Measurements from ENCODE around the gene ASGR2. TPM values are rescaled to one million over a fixed set of nuclear protein-coding genes. Genes with fewer than 3 reads are reported as not detected.
A peak's percentile ranks its signal among the peaks of the same experiment; 100 is the strongest.

ASGR2 gene
- total RNA-seq, 1 experiment from 2014 or later, result 0.13 TPM

DNA sequence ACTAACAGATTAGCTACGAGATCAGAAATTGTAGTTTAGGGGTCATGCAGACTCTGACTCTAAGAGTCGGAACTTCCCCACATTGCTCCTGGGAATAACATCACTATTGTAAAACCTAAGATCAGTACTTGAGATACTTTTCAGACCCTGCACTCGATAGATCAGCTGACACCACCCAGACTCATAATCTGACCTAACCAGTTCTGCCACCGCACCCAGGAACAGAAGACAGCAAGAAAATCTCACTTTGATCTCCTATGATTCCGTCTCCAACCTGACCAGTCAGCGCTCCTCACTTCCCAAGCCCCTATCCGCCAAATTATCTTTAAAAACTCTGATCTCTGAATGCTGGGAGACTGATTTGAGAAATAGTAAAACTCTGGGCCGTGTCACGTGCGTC lies 27.2 kb upstream of the ASGR2 start:
- TF ChIP-seq NR2C2 (CRISPR knock-in tag; IDR thresholded peaks at IDR 0.05) (no peak), RELA (CRISPR knock-in tag; IDR thresholded peaks at IDR 0.05; ENCODE audit: borderline replicate concordance) (no peak), MAX (CRISPR knock-in tag; IDR thresholded peaks at IDR 0.05) (no peak), ZNF512 (CRISPR knock-in tag; IDR thresholded peaks at IDR 0.05; ENCODE audit: borderline replicate concordance) (no peak), FOXP1 (CRISPR knock-in tag; IDR thresholded peaks at IDR 0.05; ENCODE audit: borderline replicate concordance) (no peak)
- TF ChIP-seq, protein P1, sequence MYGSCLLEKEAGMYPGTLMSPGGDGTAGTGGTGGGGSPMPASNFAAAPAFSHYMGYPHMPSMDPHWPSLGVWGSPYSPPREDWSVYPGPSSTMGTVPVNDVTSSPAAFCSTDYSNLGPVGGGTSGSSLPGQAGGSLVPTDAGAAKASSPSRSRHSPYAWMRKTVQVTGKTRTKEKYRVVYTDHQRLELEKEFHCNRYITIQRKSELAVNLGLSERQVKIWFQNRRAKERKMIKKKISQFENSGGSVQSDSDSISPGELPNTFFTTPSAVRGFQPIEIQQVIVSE (CRISPR knock-in tag; IDR thresholded peaks at IDR 0.05; ENCODE audit: borderline replicate concordance), result no peak
- TF ChIP-seq, protein P2, sequence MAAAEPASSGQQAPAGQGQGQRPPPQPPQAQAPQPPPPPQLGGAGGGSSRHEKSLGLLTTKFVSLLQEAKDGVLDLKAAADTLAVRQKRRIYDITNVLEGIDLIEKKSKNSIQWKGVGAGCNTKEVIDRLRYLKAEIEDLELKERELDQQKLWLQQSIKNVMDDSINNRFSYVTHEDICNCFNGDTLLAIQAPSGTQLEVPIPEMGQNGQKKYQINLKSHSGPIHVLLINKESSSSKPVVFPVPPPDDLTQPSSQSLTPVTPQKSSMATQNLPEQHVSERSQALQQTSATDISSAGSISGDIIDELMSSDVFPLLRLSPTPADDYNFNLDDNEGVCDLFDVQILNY (CRISPR knock-in tag; IDR thresholded peaks at IDR 0.05), result no peak
- TF ChIP-seq, protein P3, sequence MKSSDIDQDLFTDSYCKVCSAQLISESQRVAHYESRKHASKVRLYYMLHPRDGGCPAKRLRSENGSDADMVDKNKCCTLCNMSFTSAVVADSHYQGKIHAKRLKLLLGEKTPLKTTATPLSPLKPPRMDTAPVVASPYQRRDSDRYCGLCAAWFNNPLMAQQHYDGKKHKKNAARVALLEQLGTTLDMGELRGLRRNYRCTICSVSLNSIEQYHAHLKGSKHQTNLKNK (CRISPR knock-in tag; IDR thresholded peaks at IDR 0.05), result no peak
- DNase-seq (ENCODE audit: low spot score) (no peak), ATAC-seq (no peak)
- peak overlapping the region; percentile 1; the same call in 1 of the 2 replicates for H3K27ac Mint-ChIP-seq
- ChIA-PET POLR2A (no interaction called here), CTCF (interaction anchor here (0.6 to 4.3 kb wide), 3 partner anchors 9 to 96 kb away, joined by 3 to 45 read pairs (median 33); no protein-coding TSS in a partner anchor)
- peaks cover 61% of the 10 kb centered on the region for H3K4me1 Mint-ChIP-seq
- H3K36me3 Mint-ChIP-seq, result no peaks in the 10 kb centered on the region
- H3K9me3 Mint-ChIP-seq, result no peaks in the 10 kb centered on the region
- H3K4me3 Mint-ChIP-seq, result no peak overlapping the region
- H3K27me3 Mint-ChIP-seq (ENCODE audit: low read depth), result peaks cover 9% of the 10 kb centered on the region

DNA sequence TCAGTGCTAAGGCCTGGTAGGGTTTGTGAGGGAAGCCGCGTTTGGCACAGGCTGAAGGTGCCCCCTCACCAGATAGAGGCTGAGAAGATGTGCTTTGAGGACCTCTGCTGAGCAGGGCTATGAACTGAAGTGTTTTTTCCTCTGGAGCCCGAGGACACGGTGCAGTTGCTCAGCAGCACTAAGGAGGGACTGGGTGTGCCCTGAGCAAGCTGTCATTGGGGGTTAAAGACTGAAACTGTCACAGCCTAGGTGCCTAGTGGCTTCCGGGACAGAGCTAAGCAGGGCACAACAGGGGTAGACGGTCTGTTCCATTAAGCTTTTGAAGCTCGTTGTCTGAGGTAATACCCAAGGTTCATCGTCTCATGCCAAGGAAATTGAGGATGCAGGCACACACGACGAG lies 24.8 kb upstream of the ASGR2 start:
- POLR2A ChIA-PET, result no interaction called here
- no peak overlapping the region for H3K27ac Mint-ChIP-seq
- DNase-seq (ENCODE audit: low spot score) (no peak), ATAC-seq (peak; percentile 16; the same call in 1 of the 2 replicates)
- no peaks in the 10 kb centered on the region for H3K36me3 Mint-ChIP-seq
- H3K27me3 Mint-ChIP-seq (ENCODE audit: low read depth), result peaks cover 31% of the 10 kb centered on the region
- no peaks in the 10 kb centered on the region for H3K9me3 Mint-ChIP-seq
- CTCF ChIA-PET, result interaction anchor here (0.6 to 6.1 kb wide), 9 partner anchors 9 to 142 kb away, joined by 3 to 105 read pairs (median 5); partner anchors contain the start of genes SLC16A13 and SLC2A4
- H3K4me3 Mint-ChIP-seq, result no peak overlapping the region
- peaks cover 57% of the 10 kb centered on the region for H3K4me1 Mint-ChIP-seq
- TF ChIP-seq, protein P4, sequence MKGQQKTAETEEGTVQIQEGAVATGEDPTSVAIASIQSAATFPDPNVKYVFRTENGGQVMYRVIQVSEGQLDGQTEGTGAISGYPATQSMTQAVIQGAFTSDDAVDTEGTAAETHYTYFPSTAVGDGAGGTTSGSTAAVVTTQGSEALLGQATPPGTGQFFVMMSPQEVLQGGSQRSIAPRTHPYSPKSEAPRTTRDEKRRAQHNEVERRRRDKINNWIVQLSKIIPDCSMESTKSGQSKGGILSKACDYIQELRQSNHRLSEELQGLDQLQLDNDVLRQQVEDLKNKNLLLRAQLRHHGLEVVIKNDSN (CRISPR knock-in tag; IDR thresholded peaks at IDR 0.05), result no peak
- no peak for TF ChIP-seq SOX15 (CRISPR knock-in tag; IDR thresholded peaks at IDR 0.05)
- TF ChIP-seq JUN (CRISPR knock-in tag; IDR thresholded peaks at IDR 0.05), result no peak
- TF ChIP-seq GRHL2 (CRISPR knock-in tag; IDR thresholded peaks at IDR 0.05; ENCODE audit: insufficient replicate concordance, severe bottlenecking), result no peak
- TF ChIP-seq ESRRA (CRISPR knock-in tag; IDR thresholded peaks at IDR 0.05; ENCODE audit: borderline replicate concordance), result no peak
- TF ChIP-seq, protein P5, sequence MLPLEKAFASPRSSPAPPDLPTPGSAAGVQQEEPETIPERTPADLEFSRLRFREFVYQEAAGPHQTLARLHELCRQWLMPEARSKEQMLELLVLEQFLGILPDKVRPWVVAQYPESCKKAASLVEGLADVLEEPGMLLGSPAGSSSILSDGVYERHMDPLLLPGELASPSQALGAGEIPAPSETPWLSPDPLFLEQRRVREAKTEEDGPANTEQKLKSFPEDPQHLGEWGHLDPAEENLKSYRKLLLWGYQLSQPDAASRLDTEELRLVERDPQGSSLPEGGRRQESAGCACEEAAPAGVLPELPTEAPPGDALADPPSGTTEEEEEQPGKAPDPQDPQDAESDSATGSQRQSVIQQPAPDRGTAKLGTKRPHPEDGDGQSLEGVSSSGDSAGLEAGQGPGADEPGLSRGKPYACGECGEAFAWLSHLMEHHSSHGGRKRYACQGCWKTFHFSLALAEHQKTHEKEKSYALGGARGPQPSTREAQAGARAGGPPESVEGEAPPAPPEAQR (CRISPR knock-in tag; IDR thresholded peaks at IDR 0.05), result no peak
- no peak for TF ChIP-seq ZNF121 (CRISPR knock-in tag; IDR thresholded peaks at IDR 0.05)
- no peak for TF ChIP-seq ZNF425 (CRISPR knock-in tag; conservative IDR thresholded peaks at IDR 0.05)
- no peak for TF ChIP-seq E2F1 (CRISPR knock-in tag; IDR thresholded peaks at IDR 0.05)
- TF ChIP-seq TEAD4 (CRISPR knock-in tag; IDR thresholded peaks at IDR 0.05), result no peak
- no peak for TF ChIP-seq IRF1 (CRISPR knock-in tag; IDR thresholded peaks at IDR 0.05)
- no peak for TF ChIP-seq ZNF671 (CRISPR knock-in tag; IDR thresholded peaks at IDR 0.05)
- no peak for TF ChIP-seq ZNF232 (CRISPR knock-in tag; IDR thresholded peaks at IDR 0.05)
- TF ChIP-seq FOXK1 (CRISPR knock-in tag; IDR thresholded peaks at IDR 0.05), result no peak
- no peak for TF ChIP-seq PRRX2 (CRISPR knock-in tag; IDR thresholded peaks at IDR 0.05)
- TF ChIP-seq ZNF317 (CRISPR knock-in tag; IDR thresholded peaks at IDR 0.05; ENCODE audit: borderline replicate concordance, low read depth), result no peak
- TF ChIP-seq ATF3 (CRISPR knock-in tag; conservative IDR thresholded peaks at IDR 0.05), result no peak
- no peak for TF ChIP-seq FOXP1 (CRISPR knock-in tag; IDR thresholded peaks at IDR 0.05; ENCODE audit: borderline replicate concordance)

All from WTC11 (cell line).